B cell (primary cell): ENCODE measurements around the gene CCDC83. TPM values are rescaled to one million over a fixed set of nuclear protein-coding genes. Genes with fewer than 3 reads are reported as not detected.

Experiments used
- ATAC-seq: fragments of 200-7000 bp; cut with Tn5 transposase; one replicate; pipeline ENCODE4 v1.10.0; 2021; ENCODE audit warnings: low read depth, mild to moderate bottlenecking, moderate number of reproducible peaks, moderate library complexity
- CTCF ChIA-PET: fragments of 350-600 bp; sonication (Branson Sonifier 250); formaldehyde crosslinking; loops from one replicate; lab custom pipeline; 2021; ENCODE audit warnings: antibody characterized with exemption, inconsistent platforms; lab: Charles Lee
- POLR2A ChIA-PET: fragments of 350-600 bp; sonication (Branson Sonifier 250); formaldehyde crosslinking; loops from one replicate; lab custom pipeline; 2021; ENCODE audit warnings: antibody characterized with exemption; lab: Charles Lee
- DNase-seq: peaks from one replicate; pipeline ENCODE4 v3.0.0; 2013
- H2AFZ ChIP-seq: 2 replicates; pipeline ENCODE4 v1.6.1; 2012; ENCODE audit warnings: mild to moderate bottlenecking, low read depth, low read length; ENCODE audit not compliant: insufficient read depth, poor library complexity, severe bottlenecking
- H3K27ac ChIP-seq, 2 donors: 1 replicate in 1 of 2; 2 replicates in 1 of 2; pipeline ENCODE4 v1.5.1; 2012 to 2013; ENCODE audit warnings: low read length in 2 of 2, mild to moderate bottlenecking in 2 of 2, moderate library complexity in 1 of 2
- H3K27me3 ChIP-seq, 4 experiments: fragments of 200-600 bp in 1 of 4; sonication (generic) in 1 of 4; replicated peaks in 1 of 4; 1 replicate in 2 of 4; 2 replicates in 2 of 4; pipeline versions ENCODE4 v1.6.1 to v1.7.0; 2013 to 2016; ENCODE audit warnings: low read length in 3 of 4, mild to moderate bottlenecking in 2 of 4, mixed read lengths in 1 of 4, moderate library complexity in 1 of 4; ENCODE audit not compliant: insufficient read depth in 4 of 4, control insufficient read depth in 3 of 4; ENCODE audit errors: control extremely low read depth in 1 of 4
- H3K36me3 ChIP-seq, 2 experiments: replicated peaks in 1 of 2; 1 replicate in 1 of 2; 2 replicates in 1 of 2; pipeline versions ENCODE4 v1.6.1 to v1.7.1; 2013; ENCODE audit warnings: low read length in 1 of 2; ENCODE audit not compliant: insufficient read depth in 2 of 2, control insufficient read depth in 1 of 2; ENCODE audit errors: control extremely low read depth in 1 of 2, extremely low read depth in 1 of 2
- H3K4me1 ChIP-seq, 2 donors: fragments of 200-600 bp in 1 of 2; sonication (generic) in 1 of 2; 1 replicate in 1 of 2; 2 replicates in 1 of 2; pipeline versions ENCODE4 v1.5.1 to v1.6.1; 2013 to 2017; ENCODE audit warnings: low read length in 2 of 2; ENCODE audit not compliant: control insufficient read depth in 2 of 2, insufficient read depth in 2 of 2
- H3K4me2 ChIP-seq: replicated peaks from 2 replicates; pipeline ENCODE3; 2012; ENCODE audit warnings: mild to moderate bottlenecking, low read depth, low read length; ENCODE audit not compliant: poor library complexity, severe bottlenecking
- H3K4me3 ChIP-seq, 5 experiments: fragments of 200-600 bp in 1 of 5; sonication (generic) in 1 of 5; 1 replicate in 3 of 5; 2 replicates in 2 of 5; pipeline versions ENCODE4 v1.5.1 to v1.7.0; 2011 to 2016; ENCODE audit warnings: low read length in 4 of 5, mild to moderate bottlenecking in 4 of 5, low read depth in 2 of 5, control low read depth in 1 of 5, moderate library complexity in 1 of 5; ENCODE audit not compliant: insufficient read depth in 1 of 5; ENCODE audit errors: control extremely low read depth in 1 of 5, extremely low read depth in 1 of 5
- H3K79me2 ChIP-seq: fragments of 200-600 bp; sonication (generic); one replicate; pipeline ENCODE4 v1.6.0; 2016; ENCODE audit warnings: low read length; ENCODE audit not compliant: control insufficient read depth, insufficient read depth
- H3K9ac ChIP-seq: fragments of 200-600 bp; sonication (generic); 2 replicates; pipeline ENCODE4 v1.6.1; 2017; ENCODE audit warnings: mild to moderate bottlenecking, low read length, moderate library complexity
- H3K9me3 ChIP-seq, 3 donors: one replicate each; pipeline versions ENCODE4 v1.6.1 to v1.7.1; 2013; ENCODE audit warnings: low read length in 2 of 3; ENCODE audit not compliant: control insufficient read depth in 2 of 3, insufficient read depth in 1 of 3; ENCODE audit errors: control extremely low read depth in 1 of 3
- H4K20me1 ChIP-seq: 2 replicates; pipeline ENCODE4 v1.6.0; 2012; ENCODE audit warnings: mild to moderate bottlenecking, low read length; ENCODE audit not compliant: insufficient read depth, control insufficient read depth, poor library complexity, severe bottlenecking
- H3K27ac Mint-ChIP-seq: one replicate; pipeline ENCODE4 v1.8.0; 2021; ENCODE audit warnings: mixed read lengths
- H3K27me3 Mint-ChIP-seq: one replicate; pipeline ENCODE4 v1.8.0; 2021; ENCODE audit warnings: mixed read lengths
- H3K4me1 Mint-ChIP-seq: one replicate; pipeline ENCODE4 v1.8.0; 2021; ENCODE audit warnings: mixed read lengths
- H3K4me3 Mint-ChIP-seq: one replicate; pipeline ENCODE4 v1.8.0; 2021; ENCODE audit warnings: mixed read lengths
- H3K9me3 Mint-ChIP-seq: one replicate; pipeline ENCODE4 v1.8.0; 2022; ENCODE audit warnings: mixed read lengths; ENCODE audit not compliant: insufficient read depth
- EZH2 ChIP-seq: IDR thresholded peaks from 2 replicates; pipeline ENCODE4 v1.6.1; 2012; ENCODE audit warnings: borderline replicate concordance, low read depth, mild to moderate bottlenecking, moderate library complexity, low read length; ENCODE audit not compliant: insufficient read depth, poor library complexity, severe bottlenecking
- WGBS: methylation state at CpG from one replicate; pipeline ENCODE4 v1.1.5; 2013; ENCODE audit warnings: missing lambda C conversion rate; ENCODE audit not compliant: insufficient coverage; 5-methylcytosine and 5-hydroxymethylcytosine counted together
- intact Hi-C: fragments of 100-400 bp; cut with micrococcal nuclease; formaldehyde crosslinking; loops from one replicate; pipeline ENCODE4 v1.10.0; 2022
- polyA plus RNA-seq: library from polyadenylated mRNA; depleted of rRNA; stranded (reverse); fragments of >200 nt; gene quantifications from 2 replicates; pipeline ENCODE4 v1.2.3, GENCODE V29; 2012
- total RNA-seq, 2 donors: library from RNA; stranded (reverse); fragments of 120-200 nt in 1 of 2; gene quantifications; 1 replicate in 1 of 2; 2 replicates in 1 of 2; pipeline versions ENCODE4 v1.2.3 to v1.2.4, GENCODE V29; 2013 to 2022
- TF ChIP-seq, protein P1 (sequence below): fragments of 200-600 bp; IDR thresholded peaks from one replicate; pipeline ENCODE4 v1.8.0; 2022; ENCODE audit warnings: antibody characterized with exemption, mild to moderate bottlenecking

Gene CCDC83
- total and polyA plus RNA-seq, 2 donors (not counting 1 experiment from before 2014, with no cell fraction given), result not detected

DNA sequence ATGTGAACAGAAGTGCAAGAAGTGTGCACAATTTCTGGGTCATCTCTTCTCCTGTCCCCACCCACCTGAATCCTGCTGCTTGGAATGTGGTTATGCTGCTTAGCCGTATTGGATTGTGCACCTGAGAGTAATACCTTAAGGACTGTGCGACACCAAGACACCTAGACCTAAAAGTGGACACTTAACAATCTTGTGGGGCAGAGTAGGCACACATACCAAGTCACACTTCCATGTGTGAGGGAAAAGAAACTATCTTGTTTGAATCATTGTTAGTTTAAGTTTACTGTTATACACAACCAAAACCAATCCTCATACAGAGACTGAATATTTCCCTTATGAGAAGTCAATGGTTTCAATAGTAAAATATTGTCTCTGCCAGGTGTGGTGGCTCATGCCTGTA is 93.7 kb downstream of the CCDC83 start:
- no peak overlapping the region for H3K27ac Mint-ChIP-seq
- WGBS, result no CpG with 5 or more reads among the region's 2 CpGs

DNA sequence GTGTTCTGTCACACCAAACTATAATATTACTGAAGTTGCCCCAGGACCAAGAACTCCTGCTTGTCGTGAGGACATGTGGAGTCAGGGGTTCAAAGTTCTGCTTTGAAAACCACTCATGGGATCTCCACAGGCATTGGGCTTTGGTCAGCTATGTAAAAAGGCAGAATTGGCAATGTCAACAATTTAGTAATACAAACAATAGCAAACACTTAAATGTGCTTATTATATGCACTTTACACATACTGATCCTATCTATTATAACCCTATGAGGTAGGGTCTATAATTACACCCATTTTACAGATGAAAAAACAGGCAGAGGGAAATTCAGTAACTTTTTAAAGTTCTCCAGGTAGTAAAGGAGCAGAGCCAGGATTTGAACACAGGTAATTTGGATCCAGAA is 94.6 kb downstream of the CCDC83 start:
- Histone ChIP-seq H3K27ac (no peak overlapping the region), H3K4me3 (no peak overlapping the region), H3K79me2 (no peaks in the 10 kb centered on the region), H2AFZ (no peak overlapping the region), H3K4me1 (no peaks in the 10 kb centered on the region), H3K27me3 (no peaks in the 10 kb centered on the region), H3K36me3 (peaks cover 0 to 4% of the 10 kb centered on the region in 2 experiments), H4K20me1 (no peaks in the 10 kb centered on the region), H3K9me3 (peaks cover 1 to 11% (median 8%) of the 10 kb centered on the region in 3 donors), H3K9ac (no peak overlapping the region), H3K4me2 (no peak overlapping the region)
- H3K27ac Mint-ChIP-seq, result no peak overlapping the region
- H3K9me3 Mint-ChIP-seq, result peaks cover 5% of the 10 kb centered on the region
- ChIA-PET POLR2A (no interaction called here), CTCF (no interaction called here)
- WGBS, result 100% methylated on average over 1 of the region's 1 CpG
- ATAC-seq (no peak), DNase-seq (no peak)
- H3K4me3 Mint-ChIP-seq, result no peak overlapping the region
- H3K27me3 Mint-ChIP-seq, result no peaks in the 10 kb centered on the region
- TF ChIP-seq EZH2, result no peak
- TF ChIP-seq, protein P1, sequence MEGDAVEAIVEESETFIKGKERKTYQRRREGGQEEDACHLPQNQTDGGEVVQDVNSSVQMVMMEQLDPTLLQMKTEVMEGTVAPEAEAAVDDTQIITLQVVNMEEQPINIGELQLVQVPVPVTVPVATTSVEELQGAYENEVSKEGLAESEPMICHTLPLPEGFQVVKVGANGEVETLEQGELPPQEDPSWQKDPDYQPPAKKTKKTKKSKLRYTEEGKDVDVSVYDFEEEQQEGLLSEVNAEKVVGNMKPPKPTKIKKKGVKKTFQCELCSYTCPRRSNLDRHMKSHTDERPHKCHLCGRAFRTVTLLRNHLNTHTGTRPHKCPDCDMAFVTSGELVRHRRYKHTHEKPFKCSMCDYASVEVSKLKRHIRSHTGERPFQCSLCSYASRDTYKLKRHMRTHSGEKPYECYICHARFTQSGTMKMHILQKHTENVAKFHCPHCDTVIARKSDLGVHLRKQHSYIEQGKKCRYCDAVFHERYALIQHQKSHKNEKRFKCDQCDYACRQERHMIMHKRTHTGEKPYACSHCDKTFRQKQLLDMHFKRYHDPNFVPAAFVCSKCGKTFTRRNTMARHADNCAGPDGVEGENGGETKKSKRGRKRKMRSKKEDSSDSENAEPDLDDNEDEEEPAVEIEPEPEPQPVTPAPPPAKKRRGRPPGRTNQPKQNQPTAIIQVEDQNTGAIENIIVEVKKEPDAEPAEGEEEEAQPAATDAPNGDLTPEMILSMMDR, result no peak
- no peaks in the 10 kb centered on the region for H3K4me1 Mint-ChIP-seq
- intact Hi-C loops, result no loop called here

More for the DNA sequence above, 93.7 kb downstream of the CCDC83 start:
- Mint-ChIP-seq H3K4me1 (no peaks in the 10 kb centered on the region), H3K27me3 (no peaks in the 10 kb centered on the region), H3K4me3 (no peak overlapping the region), H3K9me3 (peaks cover 6% of the 10 kb centered on the region)
- Histone ChIP-seq H3K27ac (no peak overlapping the region), H4K20me1 (no peaks in the 10 kb centered on the region), H3K36me3 (peaks cover 0 to 4% of the 10 kb centered on the region in 2 experiments), H3K4me3 (no peak overlapping the region), H3K9ac (no peak overlapping the region), H3K9me3 (peaks cover 1 to 20% (median 8%) of the 10 kb centered on the region in 3 donors), H3K79me2 (no peaks in the 10 kb centered on the region), H3K27me3 (no peaks in the 10 kb centered on the region), H2AFZ (no peak overlapping the region), H3K4me1 (no peaks in the 10 kb centered on the region), H3K4me2 (no peak overlapping the region)
- intact Hi-C loops, result no loop called here
- no peak for ATAC-seq
- DNase-seq, result no peak
- TF ChIP-seq, protein P1, result no peak
- no peak for TF ChIP-seq EZH2
- POLR2A ChIA-PET, result no interaction called here
- CTCF ChIA-PET, result no interaction called here
